GM21447 (cell line): ENCODE results near the gene LILRB5.
"Not testable (repeated sequence)": the region's sequence is repeated elsewhere in the genome, so short reads cannot be mapped to it uniquely, and the experiment has no call there.

Experiments used
- ATAC-seq: cut with Tn5 transposase; IDR thresholded peaks from one replicate; pipeline ENCODE4 v1.9.1; 2021; ENCODE audit not compliant: unreplicated experiment

LILRB5 gene

DNA sequence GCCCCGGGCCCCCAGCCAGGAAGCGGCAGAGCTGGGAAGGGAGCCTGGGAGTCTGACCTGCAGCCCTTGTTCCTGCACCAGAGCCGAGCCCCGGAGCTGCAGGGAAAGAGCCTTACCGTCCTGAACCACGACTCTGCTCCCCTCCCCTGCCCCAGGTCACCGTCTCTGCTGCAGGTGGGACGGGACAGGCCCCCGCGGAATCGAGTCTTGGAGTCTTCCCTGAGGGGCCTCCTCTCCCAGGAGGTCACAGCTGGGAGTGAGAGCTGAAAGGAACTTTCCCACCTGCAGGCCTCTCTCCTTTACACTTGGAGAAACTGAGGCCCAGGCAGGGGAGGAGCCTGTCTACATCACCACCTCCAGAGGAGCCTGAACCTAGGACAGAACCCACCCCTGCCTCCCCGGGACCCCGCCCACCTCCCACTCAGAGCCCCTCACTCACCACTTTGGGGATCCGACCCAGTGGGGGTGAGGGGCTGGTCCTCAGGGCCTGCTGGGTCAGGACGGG lies 20.1 kb upstream of the LILRB5 start:
- ATAC-seq = not testable (repeated sequence)

DNA sequence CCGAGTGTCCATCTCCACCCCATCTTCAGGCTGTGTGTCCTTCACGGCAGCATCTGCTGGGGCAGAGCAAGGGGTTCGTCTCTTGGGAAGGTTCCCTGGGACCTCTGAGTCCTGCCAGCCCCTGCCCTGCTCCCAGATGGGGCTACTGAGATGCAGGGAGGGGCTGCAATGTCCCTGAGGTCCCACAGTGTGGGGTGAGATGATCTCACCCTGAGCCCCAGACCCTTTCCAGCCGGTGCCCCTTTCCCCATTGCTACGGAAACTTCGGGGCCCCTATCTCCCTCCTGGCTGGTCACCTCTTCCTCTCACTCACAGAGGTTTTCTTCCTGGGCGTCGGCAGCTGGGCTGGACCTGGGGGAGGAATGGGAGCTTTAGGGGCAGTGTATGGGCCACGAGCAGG lies 18.9 kb upstream of the LILRB5 start:
- ATAC-seq = no peak

DNA sequence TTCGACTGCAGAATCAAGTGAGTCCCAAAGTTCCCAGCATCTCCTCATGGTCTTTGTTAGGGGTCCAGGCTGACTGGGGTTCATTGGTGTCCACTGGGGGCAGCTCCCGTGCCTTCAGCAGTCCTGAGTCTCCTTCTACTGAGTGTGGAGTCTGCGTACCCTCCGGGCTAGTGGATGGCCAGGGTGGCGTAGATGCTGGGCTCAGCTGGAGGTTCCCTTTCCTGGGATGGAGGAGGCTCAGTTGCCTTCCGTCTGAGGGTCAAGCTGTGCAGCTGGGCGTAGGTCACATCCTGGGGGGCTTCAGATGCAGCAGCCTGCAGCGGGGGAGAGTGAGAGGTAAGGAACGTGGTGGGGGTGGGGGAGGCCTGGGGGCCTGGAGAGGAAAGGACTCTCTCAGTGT lies 17.4 kb upstream of the LILRB5 start:
- not testable (repeated sequence) for ATAC-seq

GRCh38 chr19:54273821-54274220 lies 16.7 kb upstream of the LILRB5 start:
- ATAC-seq = no peak

DNA sequence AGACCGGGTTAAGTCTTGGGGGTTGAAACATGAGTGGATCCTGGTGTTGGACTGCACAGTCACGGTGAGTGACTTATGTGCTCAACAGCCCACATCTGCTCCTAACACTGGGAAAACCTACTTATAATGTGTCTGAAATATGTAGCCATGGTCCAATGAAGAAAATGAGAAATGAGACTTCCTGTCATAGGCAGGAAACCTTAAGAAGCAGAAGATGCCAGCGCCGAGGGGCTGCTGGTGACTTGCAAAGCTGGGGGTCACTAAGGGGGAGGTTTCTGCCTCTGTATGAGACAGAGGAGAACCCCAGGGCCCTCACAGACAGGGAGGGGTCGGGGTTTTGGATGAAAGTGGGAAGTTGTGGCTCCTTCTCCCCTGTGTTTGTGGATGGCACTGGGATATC lies 15.1 kb upstream of the LILRB5 start:
- ATAC-seq = not testable (repeated sequence)

DNA sequence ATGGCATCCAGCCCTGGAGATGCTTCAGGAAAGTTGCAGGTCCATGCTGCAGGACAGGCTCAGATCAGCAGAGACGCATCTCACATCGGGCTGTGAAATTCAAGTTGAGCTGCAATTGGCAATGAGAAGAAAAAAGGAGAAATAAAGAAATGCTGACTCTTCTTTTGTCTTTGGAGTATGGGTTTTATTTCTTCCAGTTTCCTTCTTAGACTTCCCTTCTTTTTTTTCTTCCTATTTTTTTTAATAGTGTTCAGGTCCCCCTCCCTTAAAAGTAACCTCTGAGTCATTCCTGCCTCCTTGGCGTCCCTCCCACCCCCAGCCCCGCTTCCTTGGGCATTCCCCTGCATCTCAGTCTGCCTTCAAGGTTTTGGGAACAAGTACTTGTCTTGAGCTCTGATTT lies 14.5 kb upstream of the LILRB5 start:
- not testable (repeated sequence) for ATAC-seq

- ATAC-seq = no peak
These were observed 14.0 kb upstream of the LILRB5 start for GRCh38 chr19:54271106-54271505.

DNA sequence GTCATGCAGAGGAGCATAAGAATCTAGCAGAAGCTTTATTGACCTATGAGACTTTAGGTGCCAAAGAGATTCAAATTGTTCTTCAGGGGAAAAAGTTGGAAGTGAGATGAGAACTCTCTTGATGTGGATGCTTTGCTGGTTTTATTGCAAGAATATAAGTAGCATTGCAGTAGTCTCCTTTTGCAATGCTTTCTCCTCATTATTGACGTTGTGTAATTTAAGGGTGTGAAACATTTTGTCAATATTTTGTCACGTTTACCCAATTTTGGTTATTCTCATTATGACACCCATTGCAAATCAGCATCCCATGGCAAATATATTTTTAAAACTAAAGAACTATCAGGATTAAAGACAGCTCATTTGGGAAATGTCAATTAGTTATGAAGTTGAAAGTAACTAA lies 11.9 kb upstream of the LILRB5 start:
- no peak for ATAC-seq

- no peak for ATAC-seq
These were observed 9.1 kb upstream of the LILRB5 start for GRCh38 chr19:54266133-54266532.

GRCh38 chr19:54262470-54262869 lies 5.4 kb upstream of the LILRB5 start:
- no peak for ATAC-seq

GRCh38 chr19:54262066-54262465 lies 5.0 kb upstream of the LILRB5 start:
- no peak for ATAC-seq

DNA sequence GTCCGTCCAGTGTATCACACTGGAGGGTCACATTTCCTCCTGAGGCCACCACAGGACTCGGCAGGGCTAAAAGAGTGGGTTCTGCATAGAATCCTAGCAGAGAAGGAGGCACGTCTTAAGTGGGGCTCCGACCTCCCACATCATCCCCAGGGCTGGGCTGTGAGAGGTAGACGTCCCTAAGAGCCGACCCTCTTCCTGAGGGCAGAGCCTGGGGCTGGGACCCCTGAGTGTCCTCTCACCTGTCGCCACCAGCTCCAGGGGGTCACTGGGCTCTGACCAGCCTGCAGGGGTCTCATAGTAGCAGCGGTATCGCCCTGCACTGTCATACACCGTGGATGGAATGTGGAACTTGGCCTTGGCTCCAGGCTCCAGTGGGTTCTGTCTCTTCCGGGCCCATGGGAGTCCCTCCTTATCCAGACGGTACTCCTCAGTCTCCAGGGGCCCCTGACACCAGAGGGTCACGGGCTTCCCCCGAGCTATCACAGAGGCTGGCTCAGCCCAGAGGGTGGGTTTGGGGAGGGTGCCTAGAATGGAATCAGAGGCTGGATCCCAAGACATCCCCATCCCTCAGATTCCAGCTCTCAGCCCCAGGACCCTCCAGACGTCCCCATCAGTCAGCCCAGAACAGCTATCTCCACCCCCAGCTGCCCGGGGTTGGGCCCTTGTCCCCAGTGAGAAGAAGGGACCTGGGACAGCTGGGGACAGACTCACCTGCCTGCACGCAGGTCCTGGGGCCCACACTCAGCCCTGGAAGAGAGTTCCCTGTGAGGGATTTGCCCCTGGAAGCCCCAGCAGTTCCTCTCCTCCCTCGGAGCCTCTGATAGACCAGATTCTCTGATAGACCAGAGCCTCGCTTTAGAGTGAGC lies 590 bp downstream of the LILRB5 start:
- no peak for ATAC-seq

- ATAC-seq = no peak
These were observed 1.8 kb downstream of the LILRB5 start for GRCh38 chr19:54255105-54255775.

- ATAC-seq = no peak
These were observed 2.7 kb downstream of the LILRB5 start for GRCh38 chr19:54254195-54254906.

GRCh38 chr19:54253331-54254194 lies 3.5 kb downstream of the LILRB5 start:
- ATAC-seq = no peak

- no peak for ATAC-seq
These were observed 4.2 kb downstream of the LILRB5 start for GRCh38 chr19:54252845-54253244.

DNA sequence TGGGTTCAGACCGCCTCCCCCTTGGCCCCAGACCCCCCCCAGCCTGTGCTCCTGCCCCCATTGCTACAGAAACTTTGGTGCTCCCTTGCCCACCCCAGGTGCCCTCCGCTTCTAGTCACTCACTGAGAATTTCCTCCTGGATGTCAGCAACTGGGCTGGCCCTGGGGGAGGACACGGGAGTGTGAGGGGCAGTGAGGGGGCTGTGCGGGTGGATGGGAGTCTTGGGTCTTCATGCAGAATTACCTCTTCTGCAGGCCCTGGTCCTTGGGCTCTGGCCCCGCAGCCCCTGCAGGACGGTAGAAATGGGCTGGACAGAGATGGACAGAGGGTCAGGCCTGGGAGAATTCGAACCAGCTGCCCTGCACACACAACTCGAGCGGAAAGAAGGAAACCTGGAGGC lies 4.8 kb downstream of the LILRB5 start:
- ATAC-seq = no peak

GRCh38 chr19:54248016-54248601 lies 9.0 kb downstream of the LILRB5 start:
- ATAC-seq = no peak

- ATAC-seq = no peak
These were observed 9.8 kb downstream of the LILRB5 start for GRCh38 chr19:54247106-54247930.
